Sigmoid colon (tissue), 4 donors: ENCODE measurements around the gene RNF4.

Source experiments
- CTCF ChIP-seq, 4 experiments: fragments of 450-650 bp in 3 of 4; fragments of 200-600 bp in 1 of 4; IDR thresholded peaks; one replicate each; pipeline ENCODE4 v1.5.1; 2016 to 2019; ENCODE audit warnings: antibody characterized with exemption in 4 of 4, mild to moderate bottlenecking in 3 of 4, moderate library complexity in 2 of 4
- POLR2AphosphoS5 ChIP-seq, 4 donors: sonication (generic); formaldehyde crosslinking; IDR thresholded peaks; one replicate each; pipeline ENCODE4 v1.6.1; 2017; ENCODE audit warnings: antibody characterized with exemption in 4 of 4

DNA sequence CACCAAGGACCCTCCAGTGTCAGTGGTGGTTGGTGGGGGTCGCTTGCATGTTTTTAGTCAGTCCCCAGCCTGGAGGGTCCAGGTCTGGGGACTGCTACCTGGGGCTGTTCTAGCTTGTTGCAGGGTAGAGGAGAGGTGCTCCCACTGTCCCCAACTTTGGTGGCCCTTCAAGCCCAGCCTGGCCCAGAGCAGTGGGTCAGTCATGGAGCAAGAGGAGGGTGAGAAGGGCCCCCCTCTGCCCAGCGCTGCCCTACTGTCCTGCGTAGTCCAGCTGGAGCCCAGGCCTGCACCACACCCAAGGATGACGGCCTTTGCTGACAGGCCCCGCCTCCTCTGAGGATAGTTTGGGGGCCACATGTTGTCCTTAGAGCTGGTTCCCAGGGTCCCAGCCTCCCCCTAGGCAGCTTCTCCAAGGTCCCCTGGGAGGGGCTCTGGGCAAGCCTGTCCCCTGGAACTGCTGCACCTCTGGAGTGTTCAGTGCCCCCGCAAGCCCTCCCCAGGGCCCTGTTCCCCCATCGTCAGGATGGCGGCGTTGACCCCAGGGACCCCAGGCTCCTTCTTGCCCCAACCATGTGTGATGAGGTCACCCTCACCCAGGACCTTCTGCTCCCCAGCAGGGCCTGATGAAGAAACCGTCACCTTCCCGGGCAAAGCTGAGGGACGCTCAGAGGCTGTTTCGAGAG is 43.4 kb upstream of the RNF4 start:
- TF ChIP-seq POLR2AphosphoS5 (IDR thresholded peaks at IDR 0.05), result no peak
- no peak for TF ChIP-seq CTCF (IDR thresholded peaks at IDR 0.05)
